OCI-LY1 (cell line): ENCODE data around the gene TTC28.

Experiments
- CTCF ChIP-seq: fragments of 200-600 bp; sonication (generic), shearing (Covaris generic); IDR thresholded peaks from 2 replicates; pipeline ENCODE4 v1.5.1; 2017; ENCODE audit warnings: mild to moderate bottlenecking, antibody characterized with exemption, low read length, moderate library complexity, mixed read lengths
- EZH2 ChIP-seq: fragments of 200-600 bp; sonication (generic), shearing (Covaris generic); IDR thresholded peaks from 2 replicates; pipeline ENCODE4 v1.8.0; 2017; ENCODE audit warnings: borderline replicate concordance, mixed run types, mild to moderate bottlenecking, antibody characterized with exemption, low read length, moderate library complexity, mixed read lengths

GRCh38 chr22:28260619-28261018, 419.0 kb downstream of the TTC28 start:
- no peak for TF ChIP-seq CTCF
- TF ChIP-seq EZH2 = no peak
